CD14-positive monocyte (primary cell): ENCODE results near the gene CELF1. TPM values are rescaled to one million over a fixed set of nuclear protein-coding genes. Genes with fewer than 3 reads are reported as not detected.

Experiments
- DNase-seq, 3 donors: peaks; one replicate each; pipeline ENCODE4 v3.0.0-alpha.2; 2011 to 2022
- H2AFZ ChIP-seq: 2 replicates; pipeline ENCODE4 v1.6.0; 2012; ENCODE audit warnings: mild to moderate bottlenecking, low read depth, low read length, inconsistent platforms; ENCODE audit not compliant: insufficient read depth, poor library complexity, severe bottlenecking
- H3K27ac ChIP-seq, 2 donors: 1 replicate in 1 of 2; 2 replicates in 1 of 2; pipeline ENCODE4 v1.5.1; 2012 to 2013; ENCODE audit warnings: low read length in 2 of 2, control low read depth in 1 of 2, inconsistent platforms in 1 of 2, low read depth in 1 of 2, mild to moderate bottlenecking in 1 of 2
- H3K27me3 ChIP-seq, 2 donors: one replicate each; pipeline versions ENCODE4 v1.6.0 to v1.6.1; 2011 to 2013; ENCODE audit warnings: low read length in 2 of 2; ENCODE audit not compliant: control insufficient read depth in 2 of 2, insufficient read depth in 2 of 2
- H3K36me3 ChIP-seq, 2 donors: replicated peaks in 1 of 2; 1 replicate in 1 of 2; 2 replicates in 1 of 2; pipeline versions ENCODE4 v1.5.1 to v1.6.1; 2012 to 2013; ENCODE audit warnings: low read length in 2 of 2, control low read depth in 1 of 2, inconsistent platforms in 1 of 2, mild to moderate bottlenecking in 1 of 2; ENCODE audit not compliant: insufficient read depth in 2 of 2, control insufficient read depth in 1 of 2
- H3K4me1 ChIP-seq, 2 donors: 1 replicate in 1 of 2; 2 replicates in 1 of 2; pipeline versions ENCODE4 v1.5.1 to v1.6.1; 2012 to 2013; ENCODE audit warnings: low read length in 2 of 2, control low read depth in 1 of 2, inconsistent platforms in 1 of 2, mild to moderate bottlenecking in 1 of 2, moderate library complexity in 1 of 2; ENCODE audit not compliant: insufficient read depth in 2 of 2, control insufficient read depth in 1 of 2
- H3K4me2 ChIP-seq: replicated peaks from 2 replicates; pipeline ENCODE3; 2012; ENCODE audit warnings: low read length, moderate library complexity, mild to moderate bottlenecking; ENCODE audit not compliant: poor library complexity, severe bottlenecking; ENCODE audit errors: extremely low read depth
- H3K4me3 ChIP-seq, 3 experiments: fragments of 200-600 bp in 1 of 3; sonication (generic) in 1 of 3; replicated peaks in 1 of 3; 1 replicate in 2 of 3; 2 replicates in 1 of 3; pipeline ENCODE4 v1.5.1; 2011 to 2013; ENCODE audit warnings: low read length in 3 of 3, mild to moderate bottlenecking in 3 of 3, control low read depth in 2 of 3, low read depth in 2 of 3, inconsistent platforms in 1 of 3, moderate library complexity in 1 of 3
- H3K79me2 ChIP-seq: 2 replicates; pipeline ENCODE4 v1.6.0; 2012; ENCODE audit warnings: mild to moderate bottlenecking, control low read depth, inconsistent platforms, low read length, moderate library complexity; ENCODE audit not compliant: insufficient read depth
- H3K9ac ChIP-seq: 2 replicates; pipeline ENCODE4 v1.6.0; 2017; ENCODE audit warnings: low read length, mild to moderate bottlenecking; ENCODE audit not compliant: insufficient read depth, poor library complexity, severe bottlenecking
- H3K9me3 ChIP-seq, 2 donors: replicated peaks in 1 of 2; 1 replicate in 1 of 2; 2 replicates in 1 of 2; pipeline versions ENCODE4 v1.5.1 to v1.6.1; 2012 to 2013; ENCODE audit warnings: low read length in 2 of 2, control low read depth in 1 of 2; ENCODE audit not compliant: control insufficient read depth in 1 of 2, insufficient read depth in 1 of 2
- H4K20me1 ChIP-seq: 2 replicates; pipeline ENCODE4 v1.6.0; 2012; ENCODE audit warnings: mild to moderate bottlenecking, low read length, control low read depth, moderate library complexity; ENCODE audit not compliant: insufficient read depth
- H3K27ac Mint-ChIP-seq, 7 donors: one replicate each; pipeline ENCODE4 v1.8.0; 2020; ENCODE audit warnings: mild to moderate bottlenecking in 7 of 7, mixed read lengths in 7 of 7, moderate library complexity in 6 of 7, inconsistent platforms in 2 of 7
- H3K27me3 Mint-ChIP-seq, 3 donors: one replicate each; pipeline ENCODE4 v1.8.0; 2021 to 2022; ENCODE audit warnings: low read depth in 3 of 3, mild to moderate bottlenecking in 3 of 3, mixed read lengths in 3 of 3, moderate library complexity in 3 of 3, inconsistent platforms in 1 of 3
- H3K36me3 Mint-ChIP-seq, 2 donors: one replicate each; pipeline ENCODE4 v1.8.0; 2020; ENCODE audit warnings: mixed read lengths in 2 of 2, inconsistent platforms in 1 of 2, mild to moderate bottlenecking in 1 of 2
- H3K4me1 Mint-ChIP-seq: one replicate; pipeline ENCODE4 v1.8.0; 2020; ENCODE audit warnings: mild to moderate bottlenecking, mixed read lengths
- H3K4me3 Mint-ChIP-seq, 2 donors: one replicate each; pipeline ENCODE4 v1.8.0; 2020; ENCODE audit warnings: mild to moderate bottlenecking in 2 of 2, mixed read lengths in 2 of 2, moderate library complexity in 1 of 2
- H3K9me3 Mint-ChIP-seq, 7 donors: one replicate each; pipeline ENCODE4 v1.8.0; 2020 to 2022; ENCODE audit warnings: mixed read lengths in 7 of 7, mild to moderate bottlenecking in 6 of 7, moderate library complexity in 6 of 7, inconsistent platforms in 2 of 7
- CTCF ChIP-seq: fragments of 200-600 bp; IDR thresholded peaks from one replicate; pipeline ENCODE4 v1.8.0; 2022; ENCODE audit warnings: antibody characterized with exemption, mild to moderate bottlenecking
- WGBS: methylation state at CpG from one replicate; pipeline ENCODE4 v1.1.5; 2013; ENCODE audit warnings: missing lambda C conversion rate; ENCODE audit not compliant: insufficient coverage; 5-methylcytosine and 5-hydroxymethylcytosine counted together
- intact Hi-C, 2 donors: fragments of 100-400 bp; cut with micrococcal nuclease; formaldehyde crosslinking; loops; one replicate each; pipeline versions ENCODE4 v1.15.0 to v1.15.1; 2023
- polyA plus RNA-seq, 3 donors: library from polyadenylated mRNA; depleted of rRNA in 1 of 3; unstranded in 2 of 3; stranded (reverse) in 1 of 3; fragments of 300-500 nt in 2 of 3; fragments of >200 nt in 1 of 3; fragmentation: Illumina TruSeq in 2 of 3; gene quantifications; 1 replicate in 2 of 3; 2 replicates in 1 of 3; pipeline ENCODE4 v1.2.3, GENCODE V29; 2012 to 2021

CELF1 gene
- polyA plus RNA-seq, 3 donors: 27.2 to 117 (median 39.9) TPM

GRCh38 chr11:47453365-47453764, 99.6 kb downstream of the CELF1 start:
- H3K4me2 ChIP-seq: no peak overlapping the region
- H3K27me3 ChIP-seq: no peaks in the 10 kb centered on the region
- no peak overlapping the region for H3K27ac ChIP-seq
- WGBS: 83% methylated on average over 5 of the region's 8 CpGs
- H3K36me3 ChIP-seq: no peaks in the 10 kb centered on the region
- H3K9me3 ChIP-seq: no peaks in the 10 kb centered on the region
- H4K20me1 ChIP-seq: no peaks in the 10 kb centered on the region
- H3K9ac ChIP-seq: no peak overlapping the region
- no peak for TF ChIP-seq CTCF
- no peaks in the 10 kb centered on the region for H3K4me1 ChIP-seq
- Mint-ChIP-seq H3K9me3 (peaks cover 0 to 10% (median 3%) of the 10 kb centered on the region in 7 donors), H3K36me3 (peaks cover 0 to 5% of the 10 kb centered on the region in 2 donors), H3K27ac (no peak overlapping the region), H3K27me3 (peaks cover 0 to 2% (median 0%) of the 10 kb centered on the region in 3 donors), H3K4me3 (no peak overlapping the region), H3K4me1 (peaks cover 7% of the 10 kb centered on the region)
- intact Hi-C loops: no loop called here
- H3K79me2 ChIP-seq: no peaks in the 10 kb centered on the region
- H2AFZ ChIP-seq: no peak overlapping the region
- no peak overlapping the region for H3K4me3 ChIP-seq
- DNase-seq: no peak

- H3K27me3 ChIP-seq: no peaks in the 10 kb centered on the region
- Mint-ChIP-seq H3K4me1 (peaks cover 7% of the 10 kb centered on the region), H3K4me3 (no peak overlapping the region), H3K36me3 (peaks cover 0 to 5% of the 10 kb centered on the region in 2 donors), H3K27me3 (peaks cover 0 to 2% (median 0%) of the 10 kb centered on the region in 3 donors), H3K9me3 (peaks cover 0 to 10% (median 3%) of the 10 kb centered on the region in 7 donors), H3K27ac (no peak overlapping the region)
- no peak overlapping the region for H3K9ac ChIP-seq
- H3K4me1 ChIP-seq: no peaks in the 10 kb centered on the region
- no peak for DNase-seq
- H3K4me2 ChIP-seq: no peak overlapping the region
- no peak overlapping the region for H2AFZ ChIP-seq
- H3K79me2 ChIP-seq: no peaks in the 10 kb centered on the region
- H3K9me3 ChIP-seq: no peaks in the 10 kb centered on the region
- WGBS: 100% methylated on average over 2 of the region's 4 CpGs
- no peak for TF ChIP-seq CTCF
- H3K4me3 ChIP-seq: no peak overlapping the region
- intact Hi-C loops: no loop called here
- H4K20me1 ChIP-seq: no peaks in the 10 kb centered on the region
- H3K36me3 ChIP-seq: no peaks in the 10 kb centered on the region
- H3K27ac ChIP-seq: no peak overlapping the region
These were observed 100.9 kb downstream of the CELF1 start for GRCh38 chr11:47451990-47452389.
